GM12864 (cell line): Measurements from ENCODE around the gene CD320.
"Not testable (repeated sequence)": the region's sequence is repeated elsewhere in the genome, so short reads cannot be mapped to it uniquely, and the experiment has no call there.

Source experiments
- DNase-seq: peaks from one replicate; pipeline ENCODE4 v3.0.0-alpha.2; 2011; ENCODE audit warnings: low read depth
- H3K4me3 ChIP-seq: 2 replicates; pipeline ENCODE4 v1.5.1; 2011; ENCODE audit warnings: mild to moderate bottlenecking, low read depth, low read length, control low read depth
- TF ChIP-seq, protein P1 (sequence below): IDR thresholded peaks from 2 replicates; pipeline ENCODE4 v1.5.1; 2011; ENCODE audit warnings: low read depth, mild to moderate bottlenecking, moderate library complexity, low read length, control low read depth, inconsistent platforms; ENCODE audit errors: missing control alignments

Gene CD320

DNA sequence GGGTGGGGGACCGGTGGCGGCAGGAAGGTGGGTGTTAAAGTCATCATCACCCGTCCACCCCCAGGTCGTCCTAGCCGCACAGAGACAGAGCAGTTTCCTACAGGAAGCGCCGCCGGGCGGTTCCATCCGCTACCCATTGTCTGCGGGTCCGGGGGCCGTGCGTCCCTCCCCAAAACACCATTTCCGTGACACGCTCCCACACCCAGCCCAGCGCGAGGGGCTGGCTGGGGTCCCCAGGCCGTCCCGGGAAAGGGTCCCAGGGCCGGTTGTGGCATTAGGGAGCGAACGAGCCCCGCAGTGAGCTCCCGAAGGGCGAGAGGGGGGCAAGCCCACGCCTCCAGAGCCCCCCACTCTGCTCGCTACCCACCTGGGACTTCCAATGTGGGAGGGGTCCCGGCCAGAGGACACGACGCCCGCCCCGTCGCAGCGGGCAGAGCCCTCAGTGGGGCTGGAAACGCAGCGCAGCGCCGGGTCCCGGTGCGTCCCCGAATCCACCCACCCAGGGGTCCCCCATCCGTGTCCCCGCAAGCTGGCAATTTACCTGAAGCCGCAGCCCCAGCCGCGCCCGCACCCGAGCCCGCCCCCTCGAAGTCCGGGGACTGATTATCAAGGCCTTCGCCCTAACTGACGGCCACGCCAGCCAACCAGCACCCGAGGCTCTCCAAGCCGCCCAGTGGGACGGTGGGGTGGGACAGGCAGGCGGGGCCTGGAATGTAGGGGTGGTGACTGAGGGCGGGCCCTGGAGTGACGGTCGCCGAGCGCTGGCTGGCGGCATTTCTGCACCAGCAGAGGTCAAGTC lies 34.7 kb upstream of the CD320 start, which contains the start of gene KANK3:
Gene KANK3 (minus strand): TSS at position 579 of the 799 bp plus-strand sequence. CDS start 5,434 bp downstream, outside the sequence.
- TF ChIP-seq, protein P1, sequence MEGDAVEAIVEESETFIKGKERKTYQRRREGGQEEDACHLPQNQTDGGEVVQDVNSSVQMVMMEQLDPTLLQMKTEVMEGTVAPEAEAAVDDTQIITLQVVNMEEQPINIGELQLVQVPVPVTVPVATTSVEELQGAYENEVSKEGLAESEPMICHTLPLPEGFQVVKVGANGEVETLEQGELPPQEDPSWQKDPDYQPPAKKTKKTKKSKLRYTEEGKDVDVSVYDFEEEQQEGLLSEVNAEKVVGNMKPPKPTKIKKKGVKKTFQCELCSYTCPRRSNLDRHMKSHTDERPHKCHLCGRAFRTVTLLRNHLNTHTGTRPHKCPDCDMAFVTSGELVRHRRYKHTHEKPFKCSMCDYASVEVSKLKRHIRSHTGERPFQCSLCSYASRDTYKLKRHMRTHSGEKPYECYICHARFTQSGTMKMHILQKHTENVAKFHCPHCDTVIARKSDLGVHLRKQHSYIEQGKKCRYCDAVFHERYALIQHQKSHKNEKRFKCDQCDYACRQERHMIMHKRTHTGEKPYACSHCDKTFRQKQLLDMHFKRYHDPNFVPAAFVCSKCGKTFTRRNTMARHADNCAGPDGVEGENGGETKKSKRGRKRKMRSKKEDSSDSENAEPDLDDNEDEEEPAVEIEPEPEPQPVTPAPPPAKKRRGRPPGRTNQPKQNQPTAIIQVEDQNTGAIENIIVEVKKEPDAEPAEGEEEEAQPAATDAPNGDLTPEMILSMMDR: no peak
- DNase-seq: peak; percentile 89
- peak within 1 kb of the TSS; percentile 50 for H3K4me3 ChIP-seq

GRCh38 chr19:8342316-8342683 lies 34.1 kb upstream of the CD320 start:
- TF ChIP-seq, protein P1: no peak
- no peak for DNase-seq
- H3K4me3 ChIP-seq: no peak overlapping the region

GRCh38 chr19:8341504-8341903 lies 33.3 kb upstream of the CD320 start:
- H3K4me3 ChIP-seq, DNase-seq: not testable (repeated sequence)

GRCh38 chr19:8340341-8341096 lies 32.4 kb upstream of the CD320 start:
- TF ChIP-seq, protein P1: peak; percentile 29
- DNase-seq: no peak
- no peak overlapping the region for H3K4me3 ChIP-seq

GRCh38 chr19:8338835-8339234 lies 30.7 kb upstream of the CD320 start:
- TF ChIP-seq, protein P1: no peak
- DNase-seq: no peak
- no peak overlapping the region for H3K4me3 ChIP-seq

- no peak overlapping the region for H3K4me3 ChIP-seq
- DNase-seq: no peak
Observed at GRCh38 chr19:8337728-8338127, 29.6 kb upstream of the CD320 start.

GRCh38 chr19:8336660-8337059 lies 28.5 kb upstream of the CD320 start:
- no peak for DNase-seq
- no peak overlapping the region for H3K4me3 ChIP-seq
- TF ChIP-seq, protein P1: no peak

More at GRCh38 chr19:8337728-8338127, 29.6 kb upstream of the CD320 start:
- TF ChIP-seq, protein P1: no peak
